ENCODE results near the gene RER1. TPM values are rescaled to one million over a fixed set of nuclear protein-coding genes. Genes with fewer than 3 reads are reported as not detected.

Gene RER1
- total RNA-seq, 1 donor from 2014 or later = 93.0 TPM

GRCh38 chr1:2433936-2434655 lies 42.5 kb downstream of the RER1 start:
- H3K27ac Mint-ChIP-seq (ENCODE audit: unreplicated experiment) = no peak overlapping the region
- H3K4me3 Mint-ChIP-seq (ENCODE audit: unreplicated experiment) = no peak overlapping the region
- no peak for DNase-seq
- no peaks in the 10 kb centered on the region for H3K36me3 Mint-ChIP-seq (ENCODE audit: unreplicated experiment)
- TF ChIP-seq CTCF (IDR thresholded peaks at IDR 0.05; ENCODE audit: partially characterized antibody, unreplicated experiment) = no peak
- H3K4me1 Mint-ChIP-seq (ENCODE audit: low read depth, unreplicated experiment) = peaks cover 11% of the 10 kb centered on the region
- peaks cover 2% of the 10 kb centered on the region for H3K9me3 Mint-ChIP-seq (ENCODE audit: unreplicated experiment)
- no peaks in the 10 kb centered on the region for H3K27me3 Mint-ChIP-seq (ENCODE audit: unreplicated experiment)

GRCh38 chr1:2435091-2435490 lies 43.5 kb downstream of the RER1 start:
- Mint-ChIP-seq H3K27me3 (ENCODE audit: unreplicated experiment) (peaks cover 4% of the 10 kb centered on the region), H3K36me3 (ENCODE audit: unreplicated experiment) (no peaks in the 10 kb centered on the region), H3K4me1 (ENCODE audit: low read depth, unreplicated experiment) (peaks cover 18% of the 10 kb centered on the region), H3K4me3 (ENCODE audit: unreplicated experiment) (no peak overlapping the region), H3K9me3 (ENCODE audit: unreplicated experiment) (peaks cover 6% of the 10 kb centered on the region), H3K27ac (ENCODE audit: unreplicated experiment) (no peak overlapping the region)
- no peak for DNase-seq
- no peak for TF ChIP-seq CTCF (IDR thresholded peaks at IDR 0.05; ENCODE audit: partially characterized antibody, unreplicated experiment)

GRCh38 chr1:2435746-2436355 lies 44.2 kb downstream of the RER1 start:
- H3K27ac Mint-ChIP-seq (ENCODE audit: unreplicated experiment) = no peak overlapping the region
- no peak for TF ChIP-seq CTCF (IDR thresholded peaks at IDR 0.05; ENCODE audit: partially characterized antibody, unreplicated experiment)
- H3K36me3 Mint-ChIP-seq (ENCODE audit: unreplicated experiment) = no peaks in the 10 kb centered on the region
- DNase-seq = no peak
- H3K9me3 Mint-ChIP-seq (ENCODE audit: unreplicated experiment) = peaks cover 6% of the 10 kb centered on the region
- peaks cover 4% of the 10 kb centered on the region for H3K27me3 Mint-ChIP-seq (ENCODE audit: unreplicated experiment)
- H3K4me3 Mint-ChIP-seq (ENCODE audit: unreplicated experiment) = no peak overlapping the region
- peaks cover 18% of the 10 kb centered on the region for H3K4me1 Mint-ChIP-seq (ENCODE audit: low read depth, unreplicated experiment)

DNA sequence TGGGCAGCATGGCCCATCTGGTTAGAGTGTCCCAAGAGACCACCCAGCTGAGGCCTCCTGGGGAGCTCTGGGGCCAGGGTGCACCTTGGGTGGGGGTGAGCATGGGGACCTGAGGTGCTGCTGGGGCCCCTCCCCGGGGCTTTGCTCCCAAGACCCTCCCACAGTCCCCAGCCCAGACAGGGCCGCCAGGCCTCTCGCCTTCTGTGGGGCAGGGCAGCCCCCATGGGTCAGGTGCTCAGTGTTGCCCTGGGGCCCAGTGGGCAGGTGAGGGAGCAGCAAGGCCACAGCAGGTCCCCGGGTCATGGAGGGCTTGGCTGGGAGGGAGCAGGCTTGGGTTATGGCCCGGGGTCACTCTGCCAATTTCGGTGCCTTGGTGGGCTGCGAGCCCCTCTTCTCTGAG lies 45.2 kb downstream of the RER1 start:
- H3K9me3 Mint-ChIP-seq (ENCODE audit: unreplicated experiment) = peaks cover 6% of the 10 kb centered on the region
- no peak overlapping the region for H3K4me3 Mint-ChIP-seq (ENCODE audit: unreplicated experiment)
- TF ChIP-seq CTCF (IDR thresholded peaks at IDR 0.05; ENCODE audit: partially characterized antibody, unreplicated experiment) = no peak
- H3K27me3 Mint-ChIP-seq (ENCODE audit: unreplicated experiment) = peaks cover 4% of the 10 kb centered on the region
- no peak overlapping the region for H3K27ac Mint-ChIP-seq (ENCODE audit: unreplicated experiment)
- no peak for DNase-seq
- no peaks in the 10 kb centered on the region for H3K36me3 Mint-ChIP-seq (ENCODE audit: unreplicated experiment)
- peaks cover 15% of the 10 kb centered on the region for H3K4me1 Mint-ChIP-seq (ENCODE audit: low read depth, unreplicated experiment)

DNA sequence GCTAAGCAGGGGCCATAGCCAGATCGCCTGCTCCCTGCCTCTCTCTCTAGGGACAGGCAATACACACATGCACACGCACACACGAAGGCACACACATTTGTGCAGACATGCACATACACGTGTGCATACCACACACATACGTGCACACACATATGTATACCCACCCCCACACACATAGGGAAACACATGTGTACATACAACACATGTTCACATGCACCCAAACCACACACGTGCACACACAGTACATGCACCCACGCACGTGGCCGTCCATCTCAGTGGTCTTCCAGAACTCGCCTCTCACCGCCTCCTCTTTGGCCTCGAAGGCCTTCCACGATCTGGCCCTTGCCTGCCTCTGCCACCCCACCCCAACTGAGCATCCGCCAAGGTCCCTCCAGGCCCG lies 46.0 kb downstream of the RER1 start:
- Mint-ChIP-seq H3K36me3 (ENCODE audit: unreplicated experiment) (no peaks in the 10 kb centered on the region), H3K27me3 (ENCODE audit: unreplicated experiment) (peaks cover 4% of the 10 kb centered on the region), H3K27ac (ENCODE audit: unreplicated experiment) (no peak overlapping the region), H3K4me3 (ENCODE audit: unreplicated experiment) (no peak overlapping the region), H3K4me1 (ENCODE audit: low read depth, unreplicated experiment) (peaks cover 15% of the 10 kb centered on the region), H3K9me3 (ENCODE audit: unreplicated experiment) (peaks cover 6% of the 10 kb centered on the region)
- no peak for DNase-seq
- TF ChIP-seq CTCF (IDR thresholded peaks at IDR 0.05; ENCODE audit: partially characterized antibody, unreplicated experiment) = no peak

Data from glutamatergic neuron (in vitro differentiated cells).